Osteocyte (in vitro differentiated cells): ENCODE measurements around the gene NOS1AP. TPM values are rescaled to one million over a fixed set of nuclear protein-coding genes. Genes with fewer than 3 reads are reported as not detected.

Experiments
- DNase-seq: peaks from one replicate; pipeline ENCODE4 v3.0.0; 2021; ENCODE audit warnings: mixed read lengths; ENCODE audit not compliant: unreplicated experiment; ENCODE audit errors: extremely low spot score
- H3K27ac Mint-ChIP-seq: one replicate; pipeline ENCODE4 v1.8.0; 2021; ENCODE audit warnings: mild to moderate bottlenecking, mixed read lengths; ENCODE audit not compliant: unreplicated experiment
- H3K27me3 Mint-ChIP-seq: one replicate; pipeline ENCODE4 v1.8.0; 2021; ENCODE audit warnings: mixed read lengths; ENCODE audit not compliant: unreplicated experiment
- H3K36me3 Mint-ChIP-seq: one replicate; pipeline ENCODE4 v1.8.0; 2021; ENCODE audit warnings: mixed read lengths; ENCODE audit not compliant: unreplicated experiment
- H3K4me1 Mint-ChIP-seq: one replicate; pipeline ENCODE4 v1.8.0; 2021; ENCODE audit warnings: mixed read lengths; ENCODE audit not compliant: unreplicated experiment
- H3K4me3 Mint-ChIP-seq: one replicate; pipeline ENCODE4 v1.8.0; 2021; ENCODE audit warnings: mild to moderate bottlenecking, moderate library complexity, mixed read lengths; ENCODE audit not compliant: unreplicated experiment
- H3K9me3 Mint-ChIP-seq: one replicate; pipeline ENCODE4 v1.8.0; 2021; ENCODE audit warnings: mixed read lengths; ENCODE audit not compliant: unreplicated experiment
- total RNA-seq: library from RNA; stranded (reverse); gene quantifications from 2 replicates; pipeline ENCODE4 v1.2.1, GENCODE V29; 2021
- TF ChIP-seq, protein P1 (sequence below): fragments of 200-600 bp; sonication (generic); IDR thresholded peaks from 2 replicates; pipeline ENCODE4 v1.5.0; 2021; ENCODE audit warnings: antibody characterized with exemption, mild to moderate bottlenecking, moderate library complexity

NOS1AP gene
- total RNA-seq, 1 donor from 2014 or later, result 2.5 TPM

DNA sequence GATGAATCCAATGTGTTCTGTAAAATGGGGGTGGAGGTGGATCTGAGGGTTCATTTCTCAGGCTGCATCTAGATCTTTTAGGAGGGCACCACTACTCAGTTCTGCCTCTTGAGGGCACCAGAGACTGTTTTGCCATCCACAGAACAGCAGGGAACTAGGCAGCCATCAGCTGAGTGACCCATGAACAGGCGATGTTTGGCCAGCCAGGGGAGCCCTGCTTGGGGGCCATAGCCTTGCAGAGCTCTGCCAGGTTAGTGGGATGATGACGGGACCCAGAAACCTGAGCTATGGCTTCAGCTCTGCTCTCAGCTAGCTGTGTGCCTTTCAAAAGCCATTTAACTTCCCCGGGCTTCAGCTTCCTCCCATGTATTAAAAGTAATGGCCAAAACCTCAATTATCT lies 13.4 kb upstream of the NOS1AP start:
- TF ChIP-seq, protein P1, sequence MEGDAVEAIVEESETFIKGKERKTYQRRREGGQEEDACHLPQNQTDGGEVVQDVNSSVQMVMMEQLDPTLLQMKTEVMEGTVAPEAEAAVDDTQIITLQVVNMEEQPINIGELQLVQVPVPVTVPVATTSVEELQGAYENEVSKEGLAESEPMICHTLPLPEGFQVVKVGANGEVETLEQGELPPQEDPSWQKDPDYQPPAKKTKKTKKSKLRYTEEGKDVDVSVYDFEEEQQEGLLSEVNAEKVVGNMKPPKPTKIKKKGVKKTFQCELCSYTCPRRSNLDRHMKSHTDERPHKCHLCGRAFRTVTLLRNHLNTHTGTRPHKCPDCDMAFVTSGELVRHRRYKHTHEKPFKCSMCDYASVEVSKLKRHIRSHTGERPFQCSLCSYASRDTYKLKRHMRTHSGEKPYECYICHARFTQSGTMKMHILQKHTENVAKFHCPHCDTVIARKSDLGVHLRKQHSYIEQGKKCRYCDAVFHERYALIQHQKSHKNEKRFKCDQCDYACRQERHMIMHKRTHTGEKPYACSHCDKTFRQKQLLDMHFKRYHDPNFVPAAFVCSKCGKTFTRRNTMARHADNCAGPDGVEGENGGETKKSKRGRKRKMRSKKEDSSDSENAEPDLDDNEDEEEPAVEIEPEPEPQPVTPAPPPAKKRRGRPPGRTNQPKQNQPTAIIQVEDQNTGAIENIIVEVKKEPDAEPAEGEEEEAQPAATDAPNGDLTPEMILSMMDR, result peak; percentile 94
- Mint-ChIP-seq H3K36me3 (no peaks in the 10 kb centered on the region), H3K9me3 (no peaks in the 10 kb centered on the region), H3K27me3 (peaks cover 11% of the 10 kb centered on the region), H3K4me3 (no peak overlapping the region), H3K4me1 (peaks cover 2% of the 10 kb centered on the region), H3K27ac (no peak overlapping the region)
- DNase-seq, result peak; percentile 86

DNA sequence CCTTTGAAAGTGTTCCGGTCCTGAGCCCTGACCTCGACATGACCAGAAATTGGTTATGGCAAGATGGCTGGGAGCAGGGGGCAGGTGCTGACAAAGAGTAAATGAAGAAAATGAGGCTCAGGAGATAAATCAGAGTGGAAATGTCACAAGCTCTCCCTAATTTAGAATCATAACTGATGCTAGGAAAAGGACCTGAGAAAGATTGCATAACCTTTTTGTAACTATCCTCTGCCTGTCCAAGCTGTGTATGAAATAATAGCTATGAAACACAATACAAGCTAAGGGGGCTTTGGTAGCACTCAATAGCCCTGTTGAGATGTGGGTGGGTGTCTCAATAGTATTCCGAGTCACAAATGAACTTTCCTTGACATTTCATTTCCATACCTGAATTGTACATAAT lies 12.9 kb upstream of the NOS1AP start:
- Mint-ChIP-seq H3K27me3 (peaks cover 11% of the 10 kb centered on the region), H3K9me3 (no peaks in the 10 kb centered on the region), H3K4me1 (peaks cover 2% of the 10 kb centered on the region), H3K27ac (no peak overlapping the region), H3K36me3 (no peaks in the 10 kb centered on the region), H3K4me3 (no peak overlapping the region)
- TF ChIP-seq, protein P1, result no peak
- no peak for DNase-seq

DNA sequence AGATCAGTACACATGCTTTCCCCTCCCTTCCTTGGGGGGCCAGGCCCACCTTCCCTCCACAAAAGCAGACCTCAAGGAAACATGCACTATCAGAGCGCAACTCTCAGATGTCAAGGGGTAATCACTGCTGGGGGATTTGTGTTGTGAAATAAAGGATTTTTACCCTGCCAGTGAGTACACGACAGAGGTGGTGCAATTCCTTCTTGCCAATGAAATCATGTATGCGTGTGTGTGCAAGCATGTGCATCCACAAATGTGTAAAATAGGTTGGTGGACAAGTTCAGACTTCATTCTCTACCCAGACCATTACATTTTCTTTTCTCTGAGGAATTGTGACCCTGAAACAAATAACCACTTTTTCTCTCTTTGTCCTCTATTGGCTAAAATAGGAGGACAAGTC lies 9.8 kb upstream of the NOS1AP start:
- H3K9me3 Mint-ChIP-seq, result no peaks in the 10 kb centered on the region

DNA sequence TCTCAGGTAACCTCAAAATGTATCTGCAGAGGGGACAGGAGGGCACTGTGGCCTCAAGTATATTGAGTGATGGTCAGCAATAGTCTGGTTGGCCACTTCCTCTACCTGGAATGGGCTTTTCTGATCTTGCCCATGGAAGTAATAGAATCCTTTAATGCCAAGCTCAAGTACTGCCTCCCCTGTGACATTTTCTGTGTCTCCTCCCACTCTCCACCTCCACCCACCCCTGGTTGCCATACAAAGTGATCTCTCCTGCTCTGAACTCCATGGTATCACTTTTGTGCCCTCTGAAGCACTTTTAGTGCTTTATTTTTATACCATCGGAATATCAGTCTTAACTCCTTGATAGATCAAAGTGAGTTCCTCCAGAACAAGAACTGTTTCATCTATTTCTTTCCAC lies 9.2 kb upstream of the NOS1AP start:
- H3K27ac Mint-ChIP-seq, result no peak overlapping the region
- TF ChIP-seq, protein P1, result no peak
- H3K9me3 Mint-ChIP-seq, result no peaks in the 10 kb centered on the region

More for the DNA sequence above, 9.8 kb upstream of the NOS1AP start:
- Mint-ChIP-seq H3K27me3 (peaks cover 30% of the 10 kb centered on the region), H3K4me3 (no peak overlapping the region), H3K27ac (no peak overlapping the region), H3K36me3 (no peaks in the 10 kb centered on the region), H3K4me1 (peaks cover 10% of the 10 kb centered on the region)
- TF ChIP-seq, protein P1, result no peak
- no peak for DNase-seq

DNA sequence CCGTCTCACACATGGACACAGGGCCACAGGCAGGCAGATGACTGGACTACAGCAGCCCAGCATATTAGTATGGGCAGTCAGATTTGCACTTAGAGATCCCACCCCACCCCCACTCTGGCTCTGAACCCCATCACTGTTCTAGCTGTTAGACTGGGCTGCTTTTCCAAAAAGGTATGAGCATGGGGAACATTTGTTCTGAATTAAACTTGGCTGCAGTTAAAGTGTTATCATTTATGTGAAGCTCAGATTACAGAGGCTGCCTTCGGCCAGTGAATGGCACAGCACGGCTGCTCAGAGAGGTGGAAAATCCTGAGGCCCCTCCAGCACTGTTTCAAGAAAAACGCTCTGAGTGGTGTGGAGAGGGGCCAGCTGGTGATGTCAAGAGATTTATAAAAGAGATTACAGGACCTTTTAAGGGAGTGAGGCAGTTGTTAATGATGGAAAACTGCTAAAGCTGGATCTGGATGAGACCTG lies 6.9 kb upstream of the NOS1AP start:
- Mint-ChIP-seq H3K4me3 (no peak overlapping the region), H3K27me3 (peaks cover 43% of the 10 kb centered on the region), H3K36me3 (no peaks in the 10 kb centered on the region), H3K9me3 (no peaks in the 10 kb centered on the region), H3K4me1 (peaks cover 8% of the 10 kb centered on the region), H3K27ac (no peak overlapping the region)
- TF ChIP-seq, protein P1, result no peak
- DNase-seq, result no peak

More for the DNA sequence above, 9.2 kb upstream of the NOS1AP start:
- Mint-ChIP-seq H3K36me3 (no peaks in the 10 kb centered on the region), H3K4me1 (peaks cover 8% of the 10 kb centered on the region), H3K4me3 (no peak overlapping the region), H3K27me3 (peaks cover 36% of the 10 kb centered on the region)
- DNase-seq, result no peak
